CMK (cell line): Measurements from ENCODE around the gene ADGRD2.

Source experiments
- DNase-seq: peaks from one replicate; pipeline ENCODE4 v3.0.0-alpha.2; 2010; ENCODE audit warnings: low read depth

The ADGRD2 gene

DNA sequence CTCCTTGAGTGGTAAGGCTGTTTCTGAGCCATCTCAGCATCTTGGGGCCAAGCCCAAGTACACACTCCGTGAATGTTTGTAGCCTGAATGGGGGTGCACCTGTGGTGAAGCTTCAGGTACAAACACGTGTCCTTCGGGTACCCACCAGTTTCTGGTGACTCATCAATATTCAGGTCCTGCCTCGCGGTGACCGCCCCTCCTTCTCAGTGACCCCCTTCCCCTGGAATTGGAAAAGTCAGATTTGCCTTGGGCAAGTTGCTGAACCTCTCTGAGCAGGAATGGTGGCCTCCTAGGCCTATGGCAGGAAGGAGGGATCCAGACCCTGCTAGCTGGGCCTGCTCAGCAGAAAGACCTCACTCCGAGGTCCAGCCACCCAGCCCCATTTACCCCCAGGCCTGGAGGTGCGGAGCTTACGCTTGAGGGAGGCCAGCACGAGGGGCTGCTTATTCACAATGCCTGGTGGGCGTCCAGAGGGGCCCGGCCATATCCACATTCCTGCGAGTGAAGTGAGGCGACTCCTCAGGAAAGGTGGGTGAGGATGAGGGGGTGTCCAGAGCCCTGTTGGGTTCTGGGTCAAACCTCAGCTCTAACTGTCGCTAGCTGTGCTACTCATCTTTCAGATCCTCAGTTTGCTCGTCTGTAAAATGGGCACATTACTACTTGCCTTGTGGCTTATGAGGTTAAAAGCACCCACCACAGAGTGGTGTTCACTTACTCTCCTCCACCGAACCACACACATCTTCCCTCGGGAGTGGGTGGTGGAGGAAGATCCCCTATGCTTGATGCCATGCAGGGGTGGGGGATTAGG is 7.0 kb downstream of the ADGRD2 start:
- DNase-seq, result no peak

GRCh38 chr9:124457887-124458431 is 7.7 kb downstream of the ADGRD2 start:
- DNase-seq, result no peak

GRCh38 chr9:124458441-124458840 is 8.2 kb downstream of the ADGRD2 start:
- no peak for DNase-seq

DNA sequence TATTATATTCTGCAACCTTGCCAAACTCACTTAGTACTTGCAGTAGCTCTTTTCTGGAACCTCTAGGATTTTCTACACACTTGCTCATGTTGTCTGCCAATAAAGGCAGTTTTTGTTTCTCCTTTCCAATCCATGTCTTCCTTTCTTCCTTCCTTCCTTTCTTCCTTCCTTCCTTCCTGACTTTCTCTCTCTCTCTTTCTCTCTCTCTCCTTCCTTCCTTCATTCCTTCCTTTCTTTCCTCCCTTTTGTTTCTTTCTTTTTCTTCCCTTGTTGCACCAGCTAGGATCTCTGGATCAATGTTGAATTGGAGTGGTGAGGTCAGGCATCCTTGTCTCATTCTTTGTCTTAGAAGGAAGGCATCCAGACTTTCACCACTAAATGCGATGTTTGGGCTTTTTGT is 12.5 kb downstream of the ADGRD2 start:
- no peak for DNase-seq

DNA sequence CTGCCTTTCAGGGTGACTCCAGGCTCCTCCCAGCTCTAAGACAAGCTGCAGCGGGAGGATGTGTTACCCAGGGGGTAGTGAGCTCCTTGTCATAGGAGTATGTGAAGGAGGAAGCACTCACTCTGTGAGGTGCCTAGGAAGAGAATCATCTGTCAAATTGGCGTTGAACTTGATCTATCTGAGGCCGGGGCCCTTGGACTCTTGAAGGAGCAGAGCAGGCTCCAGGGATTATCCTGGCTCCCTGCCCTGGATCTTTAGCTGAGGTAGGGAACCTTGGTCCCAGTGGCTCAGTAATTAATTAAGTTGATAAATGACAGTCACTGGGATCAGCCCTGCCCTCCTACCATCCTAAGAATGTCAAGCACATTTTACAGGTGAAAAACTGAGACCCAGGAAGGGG is 15.5 kb downstream of the ADGRD2 start:
- no peak for DNase-seq

DNA sequence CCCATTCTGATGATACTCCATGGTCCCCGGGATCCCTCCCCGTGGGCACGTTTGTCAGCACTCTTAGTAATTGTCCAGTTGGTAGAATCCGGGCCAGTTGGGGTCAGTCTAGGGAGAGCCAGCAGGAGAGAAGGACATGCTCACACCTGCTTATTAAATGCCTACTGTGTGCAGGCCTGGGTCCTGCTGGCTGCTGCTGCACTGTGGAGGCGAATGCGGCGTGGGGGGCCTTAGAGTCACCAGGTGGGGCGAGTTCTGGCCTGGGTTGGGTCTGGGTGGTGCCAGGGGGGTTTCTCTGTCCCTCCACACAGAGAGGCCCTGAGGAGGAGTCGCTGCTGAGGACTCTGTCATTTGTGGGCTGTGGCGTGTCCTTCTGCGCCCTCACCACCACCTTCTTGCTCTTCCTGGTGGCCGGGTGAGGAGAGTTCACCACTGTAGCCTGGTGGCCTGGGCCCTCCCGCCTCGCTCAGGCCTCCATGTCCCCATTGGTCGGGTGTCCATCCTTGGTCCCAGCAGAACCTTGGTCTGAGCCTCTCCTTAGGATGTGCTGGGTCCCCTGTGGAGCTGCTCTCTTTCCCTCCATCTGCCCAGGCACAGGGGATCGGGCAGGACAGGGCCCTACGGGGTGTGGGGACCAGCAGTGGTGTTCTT is 17.3 kb downstream of the ADGRD2 start:
- DNase-seq, result no peak

GRCh38 chr9:124468061-124468740 is 17.9 kb downstream of the ADGRD2 start:
- no peak for DNase-seq

GRCh38 chr9:124469011-124469832 is 19.0 kb downstream of the ADGRD2 start:
- peak; percentile 44 for DNase-seq

GRCh38 chr9:124470306-124470705 is 20.1 kb downstream of the ADGRD2 start:
- no peak for DNase-seq

DNA sequence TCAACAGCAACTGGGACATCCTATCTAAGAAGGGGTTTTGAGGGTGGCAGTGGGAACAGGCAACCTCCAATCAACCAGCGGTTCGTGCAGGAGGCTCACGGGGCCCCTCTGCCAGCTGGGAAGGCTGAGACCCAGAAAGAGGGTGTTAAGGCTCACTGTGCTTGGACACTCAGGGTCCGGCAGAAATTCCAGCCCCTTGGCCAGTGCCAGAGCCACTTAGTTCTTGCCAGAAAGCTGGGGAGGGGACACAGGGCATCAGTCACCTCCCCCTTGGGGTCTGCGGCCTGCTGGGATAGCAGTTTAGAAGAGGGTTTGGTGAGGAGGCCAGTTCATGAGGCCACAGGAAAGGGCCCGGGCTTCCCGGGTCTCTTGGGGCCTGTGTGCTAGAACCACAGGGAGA is 20.5 kb downstream of the ADGRD2 start:
- DNase-seq, result no peak

DNA sequence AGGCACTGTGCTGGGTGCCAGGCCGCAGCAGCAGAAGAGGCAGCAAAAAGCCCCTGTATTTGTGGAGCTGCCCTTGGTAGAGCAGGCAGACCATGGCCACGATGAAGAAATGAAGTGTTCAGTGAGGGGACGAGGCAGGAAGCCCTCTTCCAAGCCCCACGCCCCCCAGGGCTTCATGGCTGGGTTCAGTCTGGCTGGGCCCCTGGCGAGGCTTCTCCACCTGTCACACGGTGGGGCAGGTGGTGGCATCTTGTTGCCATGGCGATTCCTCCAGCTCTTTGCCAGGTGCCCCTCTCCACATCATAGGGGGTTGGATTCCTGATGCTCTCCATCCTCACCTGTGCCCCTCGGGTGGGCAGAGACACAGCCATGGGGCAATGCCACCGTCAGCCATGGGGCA is 21.5 kb downstream of the ADGRD2 start:
- no peak for DNase-seq

GRCh38 chr9:124472770-124473169 is 22.5 kb downstream of the ADGRD2 start:
- no peak for DNase-seq

DNA sequence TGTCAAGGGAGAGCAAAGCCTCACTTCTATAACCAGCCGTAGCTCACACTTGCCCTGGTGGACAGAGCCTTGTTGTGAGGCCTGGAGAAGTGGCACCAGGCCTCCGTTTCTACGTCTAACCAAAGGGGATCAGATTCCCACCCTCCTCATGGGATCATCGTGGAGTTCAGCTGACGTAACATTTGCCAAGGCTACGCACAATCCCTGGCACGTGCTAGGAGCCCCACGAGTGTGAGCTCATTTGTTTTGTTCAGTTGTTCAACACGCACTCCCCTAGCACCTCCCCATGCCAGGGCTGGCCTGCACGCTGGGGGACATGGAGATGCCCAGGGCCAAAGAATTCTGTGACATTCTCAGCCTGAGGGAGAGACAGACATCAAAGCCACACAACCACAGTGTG is 23.1 kb downstream of the ADGRD2 start:
- DNase-seq, result no peak

GRCh38 chr9:124474151-124474550 is 23.9 kb downstream of the ADGRD2 start:
- no peak for DNase-seq

- DNase-seq, result no peak
These were observed 25.1 kb downstream of the ADGRD2 start for GRCh38 chr9:124475158-124475867.

- no peak for DNase-seq
These were observed 25.8 kb downstream of the ADGRD2 start for GRCh38 chr9:124475868-124476690.

DNA sequence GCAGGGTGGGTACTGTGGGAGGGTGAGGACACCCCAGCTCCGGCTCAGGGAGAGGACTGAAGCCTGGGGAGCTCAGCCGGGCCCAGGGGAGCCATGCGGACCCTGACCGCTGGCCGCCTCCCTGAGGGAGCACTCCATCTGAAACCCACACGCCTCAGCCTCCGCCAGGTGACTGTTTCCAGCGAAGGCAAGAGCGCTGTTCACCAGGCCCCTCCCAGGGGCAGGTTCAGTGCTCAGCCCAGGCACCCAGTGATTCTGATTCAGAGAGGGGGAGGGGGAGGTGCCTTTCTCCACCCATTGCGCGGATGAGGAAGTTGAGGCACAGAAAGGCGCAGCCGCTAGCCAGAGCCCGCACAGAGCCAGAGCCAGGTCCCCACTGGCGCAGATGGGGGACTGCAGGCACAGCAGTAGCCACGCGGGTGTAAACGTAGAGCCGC is 27.0 kb downstream of the ADGRD2 start:
- no peak for DNase-seq

DNA sequence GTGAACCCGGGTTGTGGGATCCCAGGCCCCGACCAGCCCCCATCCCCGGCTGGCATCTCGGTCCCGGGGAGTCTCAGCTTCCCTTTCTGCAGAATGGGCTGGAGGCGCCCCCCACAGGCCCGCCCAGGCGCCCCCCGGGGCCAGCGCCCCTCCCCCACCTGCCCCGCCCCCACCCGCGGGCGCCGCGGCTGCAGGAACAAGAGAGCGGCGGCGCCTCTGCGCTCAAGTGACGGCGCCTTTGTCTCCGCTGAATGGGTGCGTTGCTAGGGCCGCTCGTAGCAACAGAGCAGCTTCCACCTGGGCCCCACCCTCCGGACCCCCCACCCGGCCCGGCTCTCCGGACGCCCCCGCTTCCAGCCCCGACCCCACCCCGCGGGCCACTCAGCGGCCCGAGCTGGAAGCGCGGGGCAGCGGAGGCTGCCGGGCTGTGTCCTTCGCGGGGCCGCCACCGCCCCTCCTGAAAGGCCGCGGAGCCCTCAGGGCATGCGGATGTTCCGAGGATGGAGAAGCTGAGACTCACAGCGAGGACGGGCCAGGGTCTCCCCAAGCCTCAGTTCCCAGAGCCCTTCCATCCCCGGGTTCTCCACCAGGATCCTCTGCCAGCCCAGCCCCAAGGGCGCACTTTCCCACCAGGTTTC is 27.5 kb downstream of the ADGRD2 start:
- DNase-seq, result no peak

DNA sequence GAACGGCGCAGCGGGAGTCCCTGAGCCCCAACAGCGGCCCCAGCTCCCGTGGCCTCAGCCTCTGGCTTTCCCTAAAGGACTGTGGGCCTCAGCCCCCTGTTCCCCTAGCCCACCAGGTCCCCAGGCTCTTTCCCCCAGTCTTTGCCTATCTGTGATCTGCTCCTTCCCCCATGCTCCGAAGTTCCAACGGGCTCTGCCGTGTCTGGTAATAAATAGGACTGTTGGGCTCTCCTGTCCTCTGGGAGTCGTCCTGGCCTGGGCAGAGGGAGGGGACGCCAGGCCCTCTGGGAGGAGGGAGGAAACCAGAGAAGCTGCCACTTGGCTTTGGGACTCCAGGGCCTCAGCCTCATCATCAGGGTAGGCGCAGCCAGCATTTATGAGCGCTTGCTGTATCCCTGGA is 28.1 kb downstream of the ADGRD2 start:
- no peak for DNase-seq

- no peak for DNase-seq
These were observed 29.1 kb downstream of the ADGRD2 start for GRCh38 chr9:124479371-124479770.
